Left colon (tissue), 2 donors: Measurements from ENCODE around the gene PTGFR. TPM values are rescaled to one million over a fixed set of nuclear protein-coding genes. Genes with fewer than 3 reads are reported as not detected.

ENCODE experiments used
- ATAC-seq: fragments of 200-7000 bp; cut with Tn5 transposase; one replicate; pipeline ENCODE4 v1.9.1; 2020; ENCODE audit warnings: mild to moderate bottlenecking, moderate library complexity
- DNase-seq, 2 donors: peaks; one replicate each; pipeline ENCODE4 v3.0.0-alpha.2; 2020
- intact Hi-C, 2 donors: fragments of 100-400 bp; cut with DNase I in 1 of 2; cut with micrococcal nuclease in 1 of 2; formaldehyde crosslinking; loops; one replicate each; pipeline versions ENCODE4 v1.11.2 to v1.14.0; 2022; cut with DNase I, micrococcal nuclease
- long read RNA-seq: library from polyadenylated mRNA; unstranded; transcript quantifications from one replicate; pipeline ENCODE4 v2.0.0, GENCODE V29; 2021
- total RNA-seq, 2 donors: library from RNA; stranded (reverse); fragmentation: NEBNext Ultra II Directional; extraction: Animal tissue kit (Norgen Biotek cat#: 25700); gene quantifications; one replicate each; pipeline ENCODE4 v1.2.1, GENCODE V29; 2021
- donor health status: DM: no; HTN: no; CAD: no.
- donor health status: DM: yes; HTN: yes; CAD: no.

The PTGFR gene
- total RNA-seq: under 1 TPM; 0.18 to 0.87 TPM
- long read RNA-seq: 0 reads

GRCh38 chr1:78490861-78491450 lies at the start of gene PTGFR:
TSS of gene PTGFR (plus strand) at chr1:78490974. CDS start at chr1:78492744, 1,770 bp downstream.
- ATAC-seq (no peak), DNase-seq (peak in 1 of 2 donors; percentile 4)
- intact Hi-C loops: no loop called here

- intact Hi-C loops: no loop called here
- ATAC-seq (no peak), DNase-seq (no peak)
These were observed 48.9 kb upstream of the PTGFR start for GRCh38 chr1:78441921-78442320.

- no peak for ATAC-seq
- intact Hi-C loops: no loop called here
- DNase-seq: no peak
These were observed 43.7 kb upstream of the PTGFR start for GRCh38 chr1:78447086-78447485.

- intact Hi-C loops: no loop called here
- no peak for DNase-seq
- ATAC-seq: no peak
These were observed 26.3 kb upstream of the PTGFR start for GRCh38 chr1:78464449-78464891.

- DNase-seq (no peak), ATAC-seq (no peak)
- intact Hi-C loops: no loop called here
These were observed 25.6 kb upstream of the PTGFR start for GRCh38 chr1:78465143-78465542.

- ATAC-seq (no peak), DNase-seq (no peak)
- intact Hi-C loops: no loop called here
These were observed 22.3 kb upstream of the PTGFR start for GRCh38 chr1:78468521-78468920.

GRCh38 chr1:78469576-78469975 lies 21.2 kb upstream of the PTGFR start:
- no peak for DNase-seq
- no peak for ATAC-seq
- intact Hi-C loops: no loop called here

GRCh38 chr1:78471890-78472620 lies 18.7 kb upstream of the PTGFR start:
- ATAC-seq (no peak), DNase-seq (no peak)
- intact Hi-C loops: no loop called here

GRCh38 chr1:78472851-78473496 lies 17.8 kb upstream of the PTGFR start:
- no peak for DNase-seq
- no peak for ATAC-seq
- intact Hi-C loops: no loop called here

- ATAC-seq: no peak
- intact Hi-C loops: no loop called here
- no peak for DNase-seq
These were observed 16.7 kb upstream of the PTGFR start for GRCh38 chr1:78474092-78474491.

GRCh38 chr1:78475888-78476610 lies 14.7 kb upstream of the PTGFR start:
- ATAC-seq (no peak), DNase-seq (no peak)
- intact Hi-C loops: no loop called here

GRCh38 chr1:78483903-78484302 lies 6.9 kb upstream of the PTGFR start:
- DNase-seq: peak in 1 of 2 donors; percentile 10
- no peak for ATAC-seq
- intact Hi-C loops: no loop called here

GRCh38 chr1:78491451-78492071 lies 787 bp downstream of the PTGFR start:
- ATAC-seq: no peak
- DNase-seq: peak in 1 of 2 donors; percentile 6
- intact Hi-C loops: no loop called here

- ATAC-seq (no peak), DNase-seq (no peak)
- intact Hi-C loops: no loop called here
These were observed 1.7 kb downstream of the PTGFR start for GRCh38 chr1:78492386-78492950.

- intact Hi-C loops: no loop called here
- ATAC-seq (no peak), DNase-seq (no peak)
These were observed 2.7 kb downstream of the PTGFR start for GRCh38 chr1:78493451-78493850.

- DNase-seq (no peak), ATAC-seq (no peak)
These were observed 6.4 kb downstream of the PTGFR start for GRCh38 chr1:78497201-78497600.

GRCh38 chr1:78500529-78500928 lies 9.8 kb downstream of the PTGFR start:
- intact Hi-C loops: no loop called here
- DNase-seq: no peak
- ATAC-seq: no peak

More at GRCh38 chr1:78497201-78497600, 6.4 kb downstream of the PTGFR start:
- intact Hi-C loops: no loop called here

- ATAC-seq: peak; percentile 43
- intact Hi-C loops: no loop called here
These were observed 10.4 kb downstream of the PTGFR start for GRCh38 chr1:78501203-78501602.

GRCh38 chr1:78511334-78511733 lies 20.6 kb downstream of the PTGFR start:
- ATAC-seq (no peak), DNase-seq (no peak)
- intact Hi-C loops: no loop called here

More at GRCh38 chr1:78501203-78501602, 10.4 kb downstream of the PTGFR start:
- no peak for DNase-seq
